Esophagus squamous epithelium (tissue), 5 donors: Measurements from ENCODE around the gene SECISBP2. TPM values are rescaled to one million over a fixed set of nuclear protein-coding genes. Genes with fewer than 3 reads are reported as not detected.
"Not testable (repeated sequence)": the region's sequence is repeated elsewhere in the genome, so short reads cannot be mapped to it uniquely, and the experiment has no call there.

Experiments
- DNase-seq: peaks from one replicate; lab custom pipeline; 2025; lab: John Stamatoyannopoulos, UW
- H3K27ac ChIP-seq, 4 donors: fragments of 200-600 bp; sonication (generic); one replicate each; pipeline ENCODE4 v1.5.1; 2016 to 2019; ENCODE audit warnings: mild to moderate bottlenecking in 1 of 4
- H3K27me3 ChIP-seq, 4 donors: fragments of 200-600 bp; sonication (generic); 1 replicate in 3 of 4; 2 replicates in 1 of 4; pipeline versions ENCODE4 v1.5.1 to v1.6.0; 2017 to 2021; ENCODE audit warnings: antibody characterized with exemption in 1 of 4
- H3K36me3 ChIP-seq, 3 donors: fragments of 200-600 bp; sonication (generic); one replicate each; pipeline ENCODE4 v1.5.1; 2016 to 2019
- H3K4me1 ChIP-seq, 3 donors: fragments of 200-600 bp; sonication (generic); one replicate each; pipeline ENCODE4 v1.5.1; 2017 to 2019
- H3K4me3 ChIP-seq, 4 donors: fragments of 200-600 bp; sonication (generic); 1 replicate in 3 of 4; 2 replicates in 1 of 4; pipeline ENCODE4 v1.5.1; 2016 to 2019; ENCODE audit warnings: mild to moderate bottlenecking in 2 of 4, moderate library complexity in 1 of 4
- H3K9me3 ChIP-seq, 3 donors: fragments of 200-600 bp; sonication (generic); one replicate each; pipeline ENCODE4 v1.5.1; 2016 to 2019
- POLR2A ChIP-seq, 4 donors: fragments of 450-650 bp; IDR thresholded peaks; one replicate each; pipeline ENCODE4 v1.6.1; 2017; ENCODE audit warnings: antibody characterized with exemption in 4 of 4, mild to moderate bottlenecking in 4 of 4, moderate library complexity in 3 of 4
- WGBS, 2 donors: methylation state at CpG; one replicate each; pipeline ENCODE4 v1.1.5; 2018; 5-methylcytosine and 5-hydroxymethylcytosine counted together
- intact Hi-C: fragments of 100-400 bp; cut with DNase I; formaldehyde crosslinking; loops from one replicate; pipeline ENCODE4 v1.15.0; 2022
- total RNA-seq, 4 donors: library from RNA; depleted of rRNA; stranded (reverse); fragments of >200 nt; gene quantifications; one replicate each; pipeline ENCODE4 v1.1.0, GENCODE V29; 2016
- TF ChIP-seq, protein P1 (sequence below), 6 experiments: fragments of 450-650 bp in 4 of 6; fragments of 200-600 bp in 2 of 6; sonication (generic) in 2 of 6; IDR thresholded peaks; one replicate each; pipeline ENCODE4 v1.5.1; 2016 to 2019; ENCODE audit warnings: antibody characterized with exemption in 6 of 6, mild to moderate bottlenecking in 4 of 6, moderate library complexity in 4 of 6
- donor health status: DM: yes; HTN: yes; CAD: no.

The SECISBP2 gene
- total RNA-seq, 4 donors from 2014 or later = 23.1 to 50.9 (median 27.7) TPM

DNA sequence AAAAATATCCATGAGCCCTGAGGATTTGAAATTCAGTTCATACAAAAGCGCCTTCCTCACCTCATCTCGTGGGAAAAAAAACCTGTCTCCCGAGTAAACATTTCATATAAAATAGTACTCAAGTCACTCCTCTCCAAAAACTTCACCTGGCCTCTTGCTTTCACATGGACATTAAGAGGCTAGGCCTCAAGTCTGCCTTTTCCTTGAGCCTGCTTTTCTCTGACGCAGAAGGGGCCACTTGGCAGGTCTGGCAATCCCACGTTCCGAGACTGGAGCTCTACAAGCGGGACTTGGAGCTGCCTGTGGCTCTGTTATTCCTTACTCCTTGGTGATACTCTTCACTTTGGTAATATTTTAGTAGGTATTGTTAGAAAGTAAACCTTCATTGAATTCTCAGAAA is 34.2 kb upstream of the SECISBP2 start:
- H3K4me1 ChIP-seq = peaks cover 0 to 8% (median 0%) of the 10 kb centered on the region in 3 donors
- no peak overlapping the region for H3K4me3 ChIP-seq
- H3K9me3 ChIP-seq = no peaks in the 10 kb centered on the region
- no peak overlapping the region for H3K27ac ChIP-seq
- H3K36me3 ChIP-seq = no peaks in the 10 kb centered on the region
- DNase-seq = no peak
- intact Hi-C loops = no loop called here
- WGBS, 2 donors = 89 to 92% methylated on average over 7 of the region's 7 CpGs
- no peak for TF ChIP-seq POLR2A (IDR thresholded peaks at IDR 0.05)
- TF ChIP-seq, protein P1, sequence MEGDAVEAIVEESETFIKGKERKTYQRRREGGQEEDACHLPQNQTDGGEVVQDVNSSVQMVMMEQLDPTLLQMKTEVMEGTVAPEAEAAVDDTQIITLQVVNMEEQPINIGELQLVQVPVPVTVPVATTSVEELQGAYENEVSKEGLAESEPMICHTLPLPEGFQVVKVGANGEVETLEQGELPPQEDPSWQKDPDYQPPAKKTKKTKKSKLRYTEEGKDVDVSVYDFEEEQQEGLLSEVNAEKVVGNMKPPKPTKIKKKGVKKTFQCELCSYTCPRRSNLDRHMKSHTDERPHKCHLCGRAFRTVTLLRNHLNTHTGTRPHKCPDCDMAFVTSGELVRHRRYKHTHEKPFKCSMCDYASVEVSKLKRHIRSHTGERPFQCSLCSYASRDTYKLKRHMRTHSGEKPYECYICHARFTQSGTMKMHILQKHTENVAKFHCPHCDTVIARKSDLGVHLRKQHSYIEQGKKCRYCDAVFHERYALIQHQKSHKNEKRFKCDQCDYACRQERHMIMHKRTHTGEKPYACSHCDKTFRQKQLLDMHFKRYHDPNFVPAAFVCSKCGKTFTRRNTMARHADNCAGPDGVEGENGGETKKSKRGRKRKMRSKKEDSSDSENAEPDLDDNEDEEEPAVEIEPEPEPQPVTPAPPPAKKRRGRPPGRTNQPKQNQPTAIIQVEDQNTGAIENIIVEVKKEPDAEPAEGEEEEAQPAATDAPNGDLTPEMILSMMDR (IDR thresholded peaks at IDR 0.05) = no peak
- H3K27me3 ChIP-seq = no peaks in the 10 kb centered on the region

GRCh38 chr9:89291741-89292140 is 26.6 kb upstream of the SECISBP2 start:
- no peak for TF ChIP-seq POLR2A (IDR thresholded peaks at IDR 0.05)
- TF ChIP-seq, protein P1 (IDR thresholded peaks at IDR 0.05) = no peak
- Histone ChIP-seq H3K27ac (no peak overlapping the region), H3K36me3 (no peaks in the 10 kb centered on the region), H3K9me3 (no peaks in the 10 kb centered on the region), H3K4me3 (no peak overlapping the region), H3K27me3 (no peaks in the 10 kb centered on the region), H3K4me1 (no peaks in the 10 kb centered on the region)
- DNase-seq = no peak
- 91 to 93% methylated on average over 2 of the region's 2 CpGs for WGBS, 2 donors
- intact Hi-C loops = no loop called here

- 95 to 100% methylated on average over 1 of the region's 1 CpG for WGBS, 2 donors
- H3K27ac ChIP-seq = no peak overlapping the region
- no peaks in the 10 kb centered on the region for H3K4me1 ChIP-seq
- H3K9me3 ChIP-seq = no peaks in the 10 kb centered on the region
- no peak for TF ChIP-seq POLR2A (IDR thresholded peaks at IDR 0.05)
- TF ChIP-seq, protein P1 (IDR thresholded peaks at IDR 0.05) = no peak
- H3K36me3 ChIP-seq = no peaks in the 10 kb centered on the region
- no peak overlapping the region for H3K4me3 ChIP-seq
- no peak for DNase-seq
- intact Hi-C loops = no loop called here
- no peaks in the 10 kb centered on the region for H3K27me3 ChIP-seq
Observed at GRCh38 chr9:89293014-89293413, 25.3 kb upstream of the SECISBP2 start.

DNA sequence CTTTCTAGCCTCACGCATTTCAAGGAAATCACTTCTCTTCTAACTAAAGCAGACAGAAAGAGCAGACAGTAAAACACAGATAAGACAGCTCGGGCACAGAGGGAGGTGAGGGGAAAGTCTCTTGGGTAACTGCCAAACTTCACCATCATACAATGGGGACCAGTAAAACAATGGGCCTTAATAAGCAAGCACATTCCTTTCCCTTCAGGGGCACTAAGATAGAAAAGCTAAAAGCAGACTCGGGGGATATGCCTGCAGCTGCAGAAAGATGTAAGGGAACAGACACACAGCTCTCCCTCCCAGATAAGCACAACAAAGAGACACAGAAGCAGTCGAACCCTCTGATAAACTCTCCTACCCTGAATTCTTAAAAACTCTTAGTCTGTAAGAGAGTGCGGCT is 22.9 kb upstream of the SECISBP2 start:
- no peaks in the 10 kb centered on the region for H3K27me3 ChIP-seq
- 58 to 67% methylated on average over 5 of the region's 5 CpGs for WGBS, 2 donors
- no peaks in the 10 kb centered on the region for H3K9me3 ChIP-seq
- no peak overlapping the region for H3K4me3 ChIP-seq
- intact Hi-C loops = no loop called here
- no peak overlapping the region for H3K27ac ChIP-seq
- DNase-seq = no peak
- no peaks in the 10 kb centered on the region for H3K4me1 ChIP-seq
- no peaks in the 10 kb centered on the region for H3K36me3 ChIP-seq
- TF ChIP-seq, protein P1 (IDR thresholded peaks at IDR 0.05) = no peak
- TF ChIP-seq POLR2A (IDR thresholded peaks at IDR 0.05) = no peak

- H3K27me3 ChIP-seq, H3K9me3 ChIP-seq, H3K4me1 ChIP-seq, intact Hi-C loops, H3K27ac ChIP-seq, DNase-seq, H3K4me3 ChIP-seq: not testable (repeated sequence)
- WGBS, 2 donors = 67 to 74% methylated on average over 2 of the region's 2 CpGs
- H3K36me3 ChIP-seq = peaks cover 0 to 11% (median 0%) of the 10 kb centered on the region in 3 donors
Observed at GRCh38 chr9:89301996-89302395, 16.3 kb upstream of the SECISBP2 start.
